ENCODE data around the gene NR1I3.

- TF ChIP-seq CTCF (IDR thresholded peaks at IDR 0.05): no peak
- no peak for TF ChIP-seq POLR2AphosphoS5 (IDR thresholded peaks at IDR 0.05; ENCODE audit: insufficient read depth in 1 of 2, low read depth in 1 of 2)
Observed at GRCh38 chr1:161229896-161230295, 8.1 kb downstream of the NR1I3 start.
